HG03280 (cell line): Measurements from ENCODE around the gene ODAPH.
"Not testable (repeated sequence)": the region's sequence is repeated elsewhere in the genome, so short reads cannot be mapped to it uniquely, and the experiment has no call there.

ENCODE experiments used
- ATAC-seq: cut with Tn5 transposase; IDR thresholded peaks from one replicate; pipeline ENCODE4 v1.9.1; 2021; ENCODE audit warnings: mild to moderate bottlenecking, moderate library complexity; ENCODE audit not compliant: unreplicated experiment

ODAPH gene

DNA sequence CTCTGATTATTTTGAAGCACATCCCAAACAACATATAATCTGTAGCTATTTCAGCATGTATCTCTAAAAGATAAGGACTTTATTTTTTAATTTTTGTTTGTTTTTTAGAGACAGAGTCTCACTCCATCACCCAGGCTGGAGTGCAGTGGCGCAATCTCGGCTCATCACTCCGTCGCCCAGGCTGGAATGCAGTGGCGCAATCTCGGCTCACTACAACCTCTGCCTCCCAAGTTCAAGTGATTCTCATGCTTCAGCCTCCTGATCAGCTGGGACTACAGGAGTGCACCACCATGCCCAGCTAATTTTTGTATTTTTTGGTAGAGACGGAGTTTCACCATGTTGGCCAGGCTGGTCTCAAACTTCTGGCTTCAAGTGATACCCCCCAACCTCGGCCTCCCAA lies 11.6 kb upstream of the ODAPH start:
- not testable (repeated sequence) for ATAC-seq

GRCh38 chr4:75544870-75545269 lies 11.0 kb upstream of the ODAPH start:
- no peak for ATAC-seq

DNA sequence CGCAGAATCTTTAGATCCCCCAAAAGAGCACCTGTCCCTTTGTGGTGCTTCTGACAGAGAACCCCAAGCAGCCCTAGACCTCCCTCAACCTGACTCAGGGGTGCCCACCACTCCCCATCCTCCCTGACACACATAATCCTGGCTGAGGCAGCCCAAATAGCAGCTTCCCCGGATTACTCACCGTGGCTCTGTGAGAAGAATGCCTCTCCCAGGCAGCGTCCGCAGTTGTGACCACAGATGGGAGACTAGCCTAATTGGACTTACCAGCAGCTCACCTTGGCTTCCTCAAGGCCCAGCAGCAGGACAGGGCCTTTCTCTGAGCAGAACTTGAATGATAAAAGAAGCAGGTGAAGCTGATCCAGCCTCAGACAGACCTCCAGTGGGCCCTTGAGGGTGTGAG lies 10.3 kb upstream of the ODAPH start:
- no peak for ATAC-seq

GRCh38 chr4:75547647-75548387 lies 8.0 kb upstream of the ODAPH start:
- ATAC-seq = no peak

DNA sequence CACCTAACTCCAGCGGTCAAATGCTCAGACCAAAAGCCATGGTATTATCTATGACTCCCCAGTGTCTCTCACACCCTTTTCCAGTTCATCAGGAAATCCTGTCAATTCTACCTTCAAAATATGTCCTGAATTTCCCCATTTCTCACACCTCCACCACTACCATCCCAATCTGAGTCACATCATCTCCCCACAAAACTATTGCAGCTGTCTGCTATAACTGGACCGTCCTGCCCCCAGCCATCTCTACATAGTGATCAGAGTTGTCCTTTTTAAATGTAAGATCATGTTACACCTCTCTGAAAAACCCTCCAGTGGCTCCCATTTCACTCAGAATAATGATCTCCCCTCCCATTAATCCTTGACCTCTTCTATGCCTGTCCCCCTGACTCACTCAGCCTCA lies 6.8 kb upstream of the ODAPH start:
- no peak for ATAC-seq

- ATAC-seq = no peak
These were observed 3.4 kb upstream of the ODAPH start for GRCh38 chr4:75552452-75552851.

GRCh38 chr4:75557696-75558095 lies 1.8 kb downstream of the ODAPH start:
- no peak for ATAC-seq

- ATAC-seq = no peak
These were observed 5.9 kb downstream of the ODAPH start for GRCh38 chr4:75561789-75562188.

- no peak for ATAC-seq
These were observed 8.2 kb downstream of the ODAPH start for GRCh38 chr4:75564023-75564422.

DNA sequence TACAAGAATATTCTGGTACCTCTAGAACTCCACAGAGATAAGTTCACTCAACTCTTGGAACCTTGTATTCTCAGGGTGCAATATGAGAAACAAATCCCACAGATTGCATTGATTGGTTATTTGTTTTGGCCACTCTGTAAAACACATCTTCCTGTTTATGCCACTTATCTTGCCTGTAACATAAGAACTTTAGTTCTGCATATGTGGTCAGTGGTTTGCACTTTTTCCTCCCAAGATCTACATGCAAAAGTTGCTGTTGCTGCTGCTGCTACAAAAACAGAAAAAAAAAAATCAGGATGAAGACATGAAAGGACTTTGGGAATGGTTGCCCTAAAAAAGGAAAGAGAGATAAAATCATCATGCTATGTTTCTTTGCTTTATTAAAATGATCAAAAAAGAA lies 9.6 kb downstream of the ODAPH start:
- ATAC-seq = no peak

- no peak for ATAC-seq
These were observed 11.0 kb downstream of the ODAPH start for GRCh38 chr4:75566911-75567310.

DNA sequence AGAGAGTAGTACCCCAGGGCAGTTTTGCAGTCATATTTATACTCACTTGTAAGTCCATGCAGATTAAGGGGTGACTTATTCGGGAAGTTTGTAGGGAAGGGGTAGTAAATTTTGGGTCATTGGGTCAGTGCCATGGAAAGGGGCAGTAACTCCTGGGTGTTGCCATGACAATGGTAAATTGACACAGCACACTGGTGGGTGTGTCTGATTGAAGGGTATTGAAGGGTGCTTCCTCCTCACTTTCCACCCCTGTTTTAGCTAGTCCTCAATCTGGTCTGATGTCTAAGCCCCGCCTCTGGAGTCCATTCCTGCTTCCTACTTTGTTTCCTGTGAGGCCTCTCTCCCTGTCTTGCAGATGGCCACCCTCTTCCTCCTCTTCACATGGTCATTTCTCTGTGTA lies 11.9 kb downstream of the ODAPH start:
- no peak for ATAC-seq

- ATAC-seq = no peak
These were observed 28.2 kb downstream of the ODAPH start for GRCh38 chr4:75584067-75584466.

DNA sequence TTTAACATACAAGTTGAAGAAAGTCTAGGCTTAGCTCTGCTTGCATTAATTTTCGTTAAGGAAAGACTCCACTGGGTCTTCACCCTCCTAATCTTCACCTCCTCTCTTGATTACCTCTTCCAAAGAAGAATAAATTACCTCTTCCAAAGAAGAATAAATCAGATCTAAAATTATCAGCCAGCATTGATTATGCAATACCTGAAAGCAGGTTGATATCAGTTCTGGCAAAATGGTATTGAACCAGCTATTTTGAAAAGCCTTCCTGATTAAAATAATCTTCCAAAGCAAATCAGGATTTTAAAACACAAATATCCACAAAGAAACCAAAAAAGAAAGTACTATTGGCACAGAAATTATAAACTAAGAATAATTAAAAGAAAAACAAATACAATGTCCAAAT lies 37.5 kb downstream of the ODAPH start:
- ATAC-seq = no peak

DNA sequence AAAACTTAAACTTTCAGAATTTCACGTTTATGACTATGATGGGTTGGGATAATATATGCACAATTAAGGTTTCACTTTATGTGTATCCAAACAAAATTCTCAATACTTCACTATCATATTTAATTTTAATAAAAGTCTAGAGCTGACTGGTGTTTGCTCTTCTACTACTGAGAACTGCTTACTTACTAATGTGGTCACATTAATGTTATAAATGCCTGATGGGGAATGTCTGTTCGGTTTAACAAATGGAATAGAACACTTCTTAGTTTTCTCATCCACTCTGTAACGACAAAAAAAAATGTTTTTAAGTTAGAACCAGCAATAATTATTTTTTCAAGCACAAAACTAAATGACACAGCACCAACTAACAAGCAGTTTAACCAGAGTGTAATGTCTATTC lies 40.2 kb downstream of the ODAPH start:
- ATAC-seq = no peak

- no peak for ATAC-seq
These were observed 42.5 kb downstream of the ODAPH start for GRCh38 chr4:75598390-75598789.

- no peak for ATAC-seq
These were observed 43.8 kb downstream of the ODAPH start for GRCh38 chr4:75599647-75600046.

GRCh38 chr4:75605928-75606327 lies 50.1 kb downstream of the ODAPH start:
- ATAC-seq = no peak

DNA sequence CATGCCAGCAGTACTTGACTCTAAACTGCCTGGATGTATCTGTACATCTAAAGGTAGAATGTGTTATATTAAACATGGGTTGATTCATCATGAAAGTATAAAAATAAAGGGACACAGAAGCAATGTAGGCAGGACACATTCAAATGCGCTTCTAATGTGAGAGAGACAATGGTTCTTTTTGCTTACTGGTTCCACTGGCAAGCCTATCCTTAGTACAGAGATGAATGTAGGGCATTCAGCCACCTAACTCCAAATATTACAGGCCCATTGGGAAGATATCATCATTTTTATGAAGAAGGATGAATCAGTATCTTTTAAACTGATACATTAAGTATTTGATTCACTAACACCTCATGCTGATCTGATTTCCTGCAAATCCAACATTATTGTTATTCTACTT lies 56.4 kb downstream of the ODAPH start:
- ATAC-seq = no peak
